Left lung (tissue), 10 donors: Measurements from ENCODE around the gene ARHGAP26. TPM values are rescaled to one million over a fixed set of nuclear protein-coding genes. Genes with fewer than 3 reads are reported as not detected.

Experiments
- ATAC-seq: fragments of 200-7000 bp; cut with Tn5 transposase; one replicate; pipeline ENCODE4 v1.9.1; 2020; ENCODE audit warnings: moderate library complexity
- DNase-seq, 4 donors: peaks; one replicate each; pipeline ENCODE4 v3.0.0-alpha.2; 2013 to 2020
- H3K27ac ChIP-seq, 2 donors: fragments of 200-600 bp; sonication (generic) in 1 of 2; one replicate each; pipeline versions ENCODE4 v1.5.0 to v1.8.0; 2020 to 2021
- H3K27me3 ChIP-seq, 2 donors: fragments of 200-600 bp; sonication (generic) in 1 of 2; one replicate each; pipeline versions ENCODE4 v1.5.0 to v1.8.0; 2020 to 2021
- H3K36me3 ChIP-seq, 2 donors: fragments of 200-600 bp; sonication (generic) in 1 of 2; one replicate each; pipeline versions ENCODE4 v1.5.0 to v1.8.0; 2020 to 2021
- H3K4me1 ChIP-seq, 2 donors: fragments of 200-600 bp; one replicate each; pipeline ENCODE4 v1.8.0; 2021
- H3K4me3 ChIP-seq, 2 donors: fragments of 200-600 bp; sonication (generic) in 1 of 2; one replicate each; pipeline versions ENCODE4 v1.5.0 to v1.8.0; 2020 to 2021; ENCODE audit warnings: mild to moderate bottlenecking in 1 of 2
- H3K9me3 ChIP-seq, 2 donors: fragments of 200-600 bp; sonication (generic) in 1 of 2; one replicate each; pipeline versions ENCODE4 v1.5.0 to v1.8.0; 2020 to 2021
- CTCF ChIP-seq, 2 donors: fragments of 200-600 bp; sonication (generic) in 1 of 2; IDR thresholded peaks; one replicate each; pipeline versions ENCODE4 v1.5.0 to v1.8.0; 2021; ENCODE audit warnings: antibody characterized with exemption in 2 of 2
- intact Hi-C, 2 donors: fragments of 100-400 bp; cut with DNase I; formaldehyde crosslinking; loops; one replicate each; pipeline versions ENCODE4 v1.11.2 to v1.14.2; 2022
- polyA plus RNA-seq, 6 donors: library from polyadenylated mRNA; unstranded; fragments of 120-200 nt; gene quantifications; one replicate each; pipeline ENCODE4 v1.2.1, GENCODE V29; 2013; ENCODE audit not compliant: insufficient read length in 6 of 6
- total RNA-seq, 2 donors: library from RNA; stranded (reverse); fragmentation: NEBNext Ultra II Directional; extraction: Animal tissue kit (Norgen Biotek cat#: 25700); gene quantifications; one replicate each; pipeline ENCODE4 v1.2.1, GENCODE V29; 2021
- donor health status: DM: no; HTN: yes; CAD: no.
- donor health status: DM: no; HTN: no; CAD: no.

Gene ARHGAP26
- total and polyA plus RNA-seq, 8 donors, result 13.9 to 61.9 (median 14.9) TPM

- Histone ChIP-seq H3K27me3 (no peaks in the 10 kb centered on the region), H3K4me1 (peaks cover 0 to 7% of the 10 kb centered on the region in 2 donors), H3K27ac (no peak overlapping the region), H3K36me3 (no peaks in the 10 kb centered on the region), H3K9me3 (no peaks in the 10 kb centered on the region), H3K4me3 (no peak overlapping the region)
- intact Hi-C loops, result no loop called here
- ATAC-seq (no peak), DNase-seq (no peak)
- TF ChIP-seq CTCF (IDR thresholded peaks at IDR 0.05), result no peak
Observed at GRCh38 chr5:143230676-143230996, 460.5 kb downstream of the ARHGAP26 start.

- no peak for TF ChIP-seq CTCF (IDR thresholded peaks at IDR 0.05)
- no peaks in the 10 kb centered on the region for H3K9me3 ChIP-seq
- peak in 1 of 4 donors; percentile 68 for DNase-seq
- no peak for ATAC-seq
- no peaks in the 10 kb centered on the region for H3K36me3 ChIP-seq
- no peaks in the 10 kb centered on the region for H3K27me3 ChIP-seq
- intact Hi-C loops, result no loop called here
- H3K4me1 ChIP-seq, result peaks cover 0 to 7% of the 10 kb centered on the region in 2 donors
- no peak overlapping the region for H3K27ac ChIP-seq
- no peak overlapping the region for H3K4me3 ChIP-seq
Observed at GRCh38 chr5:143231416-143231815, 461.2 kb downstream of the ARHGAP26 start.

GRCh38 chr5:143231973-143232812 is 462.0 kb downstream of the ARHGAP26 start:
- DNase-seq, result no peak
- Histone ChIP-seq H3K36me3 (no peaks in the 10 kb centered on the region), H3K4me3 (no peak overlapping the region), H3K9me3 (no peaks in the 10 kb centered on the region), H3K27ac (no peak overlapping the region), H3K4me1 (peaks cover 0 to 7% of the 10 kb centered on the region in 2 donors), H3K27me3 (no peaks in the 10 kb centered on the region)
- intact Hi-C loops, result no loop called here
- no peak for TF ChIP-seq CTCF (IDR thresholded peaks at IDR 0.05)
- ATAC-seq, result no peak

GRCh38 chr5:143233031-143233430 is 462.9 kb downstream of the ARHGAP26 start:
- no peak overlapping the region for H3K4me3 ChIP-seq
- DNase-seq, result peak in 2 of 4 donors; percentile 73 to 80
- no peaks in the 10 kb centered on the region for H3K36me3 ChIP-seq
- ATAC-seq, result peak; percentile 38
- H3K4me1 ChIP-seq, result peaks cover 0 to 7% of the 10 kb centered on the region in 2 donors
- H3K9me3 ChIP-seq, result no peaks in the 10 kb centered on the region
- intact Hi-C loops, result no loop called here
- no peak for TF ChIP-seq CTCF (IDR thresholded peaks at IDR 0.05)
- no peaks in the 10 kb centered on the region for H3K27me3 ChIP-seq
- H3K27ac ChIP-seq, result no peak overlapping the region

- ATAC-seq (no peak), DNase-seq (no peak)
- no peak for TF ChIP-seq CTCF (IDR thresholded peaks at IDR 0.05)
- H3K9me3 ChIP-seq, result no peaks in the 10 kb centered on the region
- H3K4me1 ChIP-seq, result peaks cover 0 to 7% of the 10 kb centered on the region in 2 donors
- intact Hi-C loops, result no loop called here
- no peak overlapping the region for H3K27ac ChIP-seq
- H3K4me3 ChIP-seq, result no peak overlapping the region
- no peaks in the 10 kb centered on the region for H3K36me3 ChIP-seq
- no peaks in the 10 kb centered on the region for H3K27me3 ChIP-seq
Observed at GRCh38 chr5:143234162-143234842, 464.1 kb downstream of the ARHGAP26 start.
